ENCODE data around the gene GJC3.
"Not testable (repeated sequence)": the region's sequence is repeated elsewhere in the genome, so short reads cannot be mapped to it uniquely, and the experiment has no call there.

GJC3 gene

DNA sequence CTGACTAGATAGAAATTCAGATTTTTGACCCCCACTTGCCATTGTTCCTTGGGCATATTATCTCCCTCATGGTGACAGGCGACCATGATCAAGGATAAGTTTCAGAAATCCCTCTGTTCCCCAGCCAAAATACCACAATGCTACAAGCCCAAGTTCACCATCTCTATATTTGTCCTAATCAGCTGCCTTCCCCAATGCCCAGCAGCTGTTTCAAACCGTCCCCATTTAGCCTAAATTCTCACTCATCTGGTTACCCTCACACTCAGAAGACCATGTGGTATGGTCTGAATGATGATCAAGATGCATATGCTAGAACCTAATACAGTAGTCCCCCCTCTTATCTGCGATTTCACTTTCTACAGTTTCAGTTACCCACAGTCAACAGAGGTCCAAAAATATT, 956 bp upstream of the GJC3 start:
- DNase-seq (ENCODE audit: low read depth in 2 of 3, low spot score in 2 of 3), result no peak

DNA sequence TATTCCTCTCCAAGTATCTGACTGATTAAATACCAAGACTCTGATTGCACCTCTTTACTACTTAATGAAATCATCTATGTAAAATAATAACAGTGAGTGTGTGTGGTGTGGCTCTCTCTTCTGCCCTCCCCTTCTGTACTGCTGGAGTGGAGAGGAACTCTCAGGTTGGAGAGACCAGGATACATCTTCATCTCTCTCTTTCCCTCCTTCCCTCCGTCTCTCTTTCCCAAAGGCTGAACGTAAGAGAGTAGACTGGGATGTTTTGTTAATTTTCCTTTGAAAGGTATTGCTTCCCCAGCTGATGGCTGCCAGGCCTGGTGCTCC, 272 bp upstream of the GJC3 start:
- no peak for DNase-seq (ENCODE audit: low read depth in 2 of 3, low spot score in 2 of 3)

DNA sequence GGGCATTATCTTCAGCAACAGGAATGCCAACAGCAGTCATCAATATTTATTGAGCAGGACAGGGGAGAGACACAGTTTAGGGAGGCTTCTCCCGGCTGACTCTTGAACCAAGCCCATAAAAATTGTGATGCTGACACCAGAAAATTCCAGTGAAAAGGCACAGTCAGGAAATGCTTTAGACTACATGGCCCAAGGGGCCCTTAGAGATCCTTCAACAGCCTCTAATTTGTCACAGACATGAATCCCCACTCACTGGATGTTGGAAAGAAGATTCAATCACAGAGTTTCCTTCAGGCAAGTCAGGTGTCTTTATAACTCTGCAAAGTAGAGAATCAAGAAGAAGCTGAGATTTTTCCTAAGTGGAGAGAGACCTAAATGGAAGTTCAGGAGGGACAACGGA, 1.2 kb downstream of the GJC3 start:
- DNase-seq (ENCODE audit: low read depth in 2 of 3, low spot score in 2 of 3), result no peak

DNA sequence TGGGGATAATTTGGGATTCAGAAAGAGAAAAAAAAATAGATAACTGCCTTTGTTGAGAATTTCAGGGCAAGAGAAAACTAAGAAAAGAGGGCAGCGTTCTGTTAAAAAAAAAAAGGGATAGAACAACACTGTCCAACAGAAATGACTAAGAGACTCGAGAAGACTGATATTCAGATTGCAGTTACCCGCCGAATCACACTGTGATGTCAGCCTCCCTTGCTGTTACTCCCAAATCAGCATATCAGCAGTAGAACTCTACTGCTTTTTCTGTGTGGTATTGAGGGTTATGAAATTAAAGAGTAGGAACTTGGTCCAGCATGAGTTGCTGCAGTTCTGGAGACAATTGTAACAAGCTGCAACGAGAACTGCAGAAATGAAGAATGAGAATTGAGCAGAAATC, 1.9 kb downstream of the GJC3 start:
- no peak for DNase-seq (ENCODE audit: low read depth in 2 of 3, low spot score in 2 of 3)

DNA sequence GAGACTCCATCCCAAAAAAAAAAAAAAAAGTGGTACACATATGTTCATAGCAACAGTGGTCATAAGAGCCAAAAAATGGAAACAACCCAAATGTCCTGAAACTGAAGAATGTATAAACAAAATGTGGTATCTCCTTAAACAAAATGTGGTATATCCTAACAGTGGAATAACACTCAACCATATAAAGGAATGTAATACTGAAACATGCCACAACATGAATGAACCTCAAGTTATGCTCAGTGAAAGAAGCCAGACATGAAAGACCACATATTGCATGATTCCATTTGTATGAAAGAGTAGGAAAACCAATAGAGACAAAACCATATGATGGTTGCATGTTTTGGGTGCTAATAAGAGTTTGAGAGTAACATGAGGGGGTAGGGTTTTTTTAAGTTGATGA, 3.1 kb downstream of the GJC3 start:
- DNase-seq (ENCODE audit: low read depth in 2 of 3, low spot score in 2 of 3), result no peak

DNA sequence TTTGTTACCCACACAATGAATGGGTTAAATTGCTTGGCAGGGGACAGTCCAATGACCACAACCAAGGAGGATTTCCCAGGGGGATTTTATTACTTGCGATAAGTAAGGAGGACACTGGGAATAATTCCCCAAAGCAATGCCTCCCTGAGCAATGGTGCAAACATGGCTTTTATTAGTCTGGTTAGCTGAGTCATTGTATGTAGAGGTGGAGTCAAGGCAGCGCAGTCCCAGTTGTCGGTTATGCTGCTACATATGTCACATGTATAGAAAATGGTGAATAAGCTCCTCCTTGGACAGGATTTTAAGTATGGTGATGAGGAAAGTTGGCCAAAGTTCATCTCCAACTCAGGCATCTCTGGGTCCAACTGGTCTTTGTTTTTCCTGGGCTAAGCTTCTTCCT, 6.2 kb downstream of the GJC3 start:
- DNase-seq (ENCODE audit: low read depth in 2 of 3, low spot score in 2 of 3), result no peak

DNA sequence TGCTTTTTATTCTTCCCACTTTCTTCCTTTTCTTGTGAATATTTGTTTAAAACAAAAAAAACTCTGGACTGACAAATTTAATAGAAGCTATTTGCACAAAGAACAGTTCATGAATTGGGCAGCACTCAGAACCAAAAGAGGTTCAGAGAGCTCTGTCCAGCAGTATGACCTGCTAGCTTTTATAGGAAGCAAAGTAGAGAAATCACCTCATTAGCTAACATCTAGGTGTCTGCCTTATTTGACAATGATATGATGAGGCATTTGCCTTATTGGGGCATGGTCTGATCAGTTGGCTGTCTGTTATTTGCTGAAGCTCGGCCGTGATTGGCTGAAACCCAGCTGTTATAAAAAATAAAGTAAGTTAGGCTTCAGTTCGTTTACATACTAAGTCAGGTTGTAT, 9.3 kb downstream of the GJC3 start:
- DNase-seq (ENCODE audit: low read depth in 2 of 3, low spot score in 2 of 3), result no peak

DNA sequence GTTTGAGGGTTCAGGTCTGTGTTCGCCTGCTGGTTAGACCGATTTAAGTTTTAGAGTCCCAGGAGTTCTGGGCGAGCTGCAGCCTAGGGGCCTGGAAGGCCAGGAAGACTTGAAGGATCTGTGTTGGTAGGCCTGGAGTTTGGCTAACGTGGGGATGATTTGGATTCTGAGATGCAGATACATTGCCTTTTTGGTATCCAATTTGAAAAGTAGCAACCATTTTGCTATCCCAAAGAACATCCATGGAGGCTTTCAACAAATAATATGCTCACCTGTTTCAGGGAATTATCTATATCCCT, 9.7 kb downstream of the GJC3 start:
- DNase-seq (ENCODE audit: low read depth in 2 of 3, low spot score in 2 of 3), result peak in 1 of 3 experiments; percentile 15

DNA sequence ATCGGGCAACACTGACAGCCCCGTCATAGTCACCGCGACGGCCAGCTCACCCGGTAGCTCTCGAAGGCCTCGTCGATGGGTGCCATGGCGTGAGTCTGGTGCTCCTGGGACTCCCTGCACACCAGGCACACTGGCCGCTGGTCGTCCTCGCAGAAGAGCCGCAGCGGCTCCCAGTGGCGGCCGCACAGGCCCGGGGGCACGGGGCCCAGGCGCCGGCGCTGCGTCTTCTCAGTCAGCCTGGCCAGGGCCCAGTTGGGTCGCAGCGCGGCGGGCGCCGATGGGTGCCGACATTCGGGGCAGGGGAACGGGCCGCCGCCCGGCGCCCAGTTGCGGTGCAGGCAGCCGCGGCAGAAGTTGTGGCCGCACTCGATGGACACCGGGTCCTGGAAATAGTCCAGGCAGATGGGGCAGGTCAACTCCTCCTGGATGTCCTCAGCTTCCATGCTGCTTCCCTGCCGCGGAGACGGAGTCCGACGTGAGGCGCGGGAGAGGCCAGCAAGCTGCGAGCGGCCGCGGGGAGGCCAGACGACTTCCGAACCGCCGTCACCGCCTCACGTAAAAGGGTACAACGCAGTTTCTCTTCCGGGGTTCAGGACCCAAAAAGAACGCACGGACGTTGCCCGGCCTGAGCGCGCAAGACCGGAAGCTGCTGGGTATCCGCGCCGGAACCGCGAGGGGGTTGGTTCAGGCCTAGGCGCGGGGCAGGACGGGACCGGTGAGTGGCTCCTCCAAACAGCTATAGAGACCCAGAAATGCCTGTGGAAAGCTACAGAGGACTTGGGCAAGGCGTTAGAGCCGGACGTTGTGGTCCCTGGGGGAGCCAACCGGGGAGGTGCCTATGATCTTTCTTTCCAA, 10.2 kb downstream of the GJC3 start, which contains the start of gene TRIM4:
TSS of gene TRIM4 (minus strand) at position 572 of the 855 bp plus-strand sequence. CDS start at position 443, 129 bp downstream.
- DNase-seq (ENCODE audit: low read depth in 2 of 3, low spot score in 2 of 3), result peak; percentile 69 to 89 (median 86)

DNA sequence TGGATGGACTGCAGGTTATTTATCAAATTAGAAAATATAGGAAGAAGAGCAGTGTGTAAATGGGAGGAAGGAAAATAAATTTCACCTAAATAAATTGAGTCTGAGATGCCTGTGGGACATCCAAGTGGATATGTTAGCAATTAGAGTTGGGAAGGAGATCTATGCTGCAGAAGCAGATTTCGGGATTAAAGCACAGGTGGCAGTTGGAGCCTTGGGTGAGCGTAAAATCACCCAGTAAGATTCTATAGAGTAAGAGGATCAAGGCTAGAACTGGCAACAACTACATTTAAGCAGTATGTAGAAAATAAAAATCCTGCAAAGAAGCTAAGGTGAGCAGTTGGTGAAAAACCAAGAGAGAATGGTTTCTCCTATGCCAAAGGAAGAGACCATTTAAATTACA, 18.4 kb downstream of the GJC3 start:
- DNase-seq (ENCODE audit: low read depth in 2 of 3, low spot score in 2 of 3), result no peak

DNA sequence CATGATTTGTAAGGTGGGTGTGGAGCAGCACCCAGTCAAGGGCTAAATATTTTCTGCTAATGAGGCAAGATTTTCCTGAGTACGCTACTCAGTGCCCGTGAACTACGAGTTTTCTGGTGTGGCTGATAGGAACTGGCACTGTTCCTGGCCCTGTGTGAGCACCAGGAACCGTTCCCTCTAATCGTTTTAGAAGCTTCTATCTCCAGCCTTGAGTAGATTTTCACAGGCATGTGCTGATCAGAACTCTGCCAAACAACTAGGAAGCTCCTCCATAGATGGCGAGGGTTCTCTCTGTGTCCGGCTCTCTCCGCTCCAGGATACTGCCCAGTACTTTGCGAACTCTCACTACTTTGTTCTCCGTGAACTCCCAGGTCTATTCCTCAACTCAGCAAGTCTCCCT, 27.8 kb downstream of the GJC3 start:
- no peak for DNase-seq (ENCODE audit: low read depth in 2 of 3, low spot score in 2 of 3)

DNA sequence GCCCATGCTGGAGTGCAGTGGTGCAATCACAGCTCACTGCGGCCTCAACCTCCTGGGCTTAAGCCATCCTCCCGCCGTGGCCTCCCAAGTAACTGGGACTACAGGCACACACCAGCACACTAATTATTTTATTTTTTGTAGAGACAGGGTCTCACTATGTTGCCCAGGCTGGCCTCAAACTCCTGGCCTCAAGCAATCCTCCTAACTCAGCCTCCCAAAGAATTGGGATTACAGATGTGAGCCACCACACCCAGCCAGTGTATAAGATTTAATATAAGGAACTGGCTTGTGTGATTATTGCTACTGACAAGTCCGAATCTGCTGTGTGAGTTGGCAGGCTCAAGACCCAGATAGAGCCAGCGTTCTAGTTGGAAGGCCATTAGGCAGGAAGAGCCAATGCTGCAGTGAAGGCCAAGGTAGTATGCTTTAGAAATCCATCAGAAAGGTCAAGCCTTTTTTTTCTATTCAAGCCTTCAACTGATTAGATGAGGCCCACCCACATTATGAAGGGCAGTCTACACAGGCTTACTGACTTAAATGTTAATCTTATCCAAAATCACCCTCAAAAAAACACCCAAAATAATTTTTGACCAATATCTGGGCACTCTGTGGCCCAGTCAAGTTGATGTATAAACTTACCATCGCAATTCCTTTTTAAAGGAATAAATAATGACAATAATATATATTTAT, 29.4 kb downstream of the GJC3 start:
- no peak for DNase-seq (ENCODE audit: low read depth in 2 of 3, low spot score in 2 of 3)

DNA sequence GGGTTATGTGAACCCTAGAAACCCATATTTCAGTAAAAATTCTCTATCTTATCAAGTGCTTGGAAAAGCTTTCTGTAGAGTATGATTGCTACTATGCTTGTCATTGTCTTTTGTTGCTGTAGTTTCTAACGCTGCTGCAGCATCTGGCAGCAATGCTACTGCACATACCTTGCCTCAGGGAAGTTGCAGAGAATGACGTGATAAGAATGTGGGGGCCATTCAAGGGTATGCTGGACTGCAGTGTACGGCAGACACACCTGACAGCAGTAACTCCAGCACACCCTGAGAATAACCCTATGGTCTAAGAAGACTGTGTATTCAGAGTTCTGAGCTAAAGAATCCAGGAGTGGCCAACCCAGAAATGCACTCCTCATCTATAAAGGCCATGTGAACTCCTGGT, 30.6 kb downstream of the GJC3 start:
- DNase-seq (ENCODE audit: low read depth in 2 of 3, low spot score in 2 of 3), result no peak

DNA sequence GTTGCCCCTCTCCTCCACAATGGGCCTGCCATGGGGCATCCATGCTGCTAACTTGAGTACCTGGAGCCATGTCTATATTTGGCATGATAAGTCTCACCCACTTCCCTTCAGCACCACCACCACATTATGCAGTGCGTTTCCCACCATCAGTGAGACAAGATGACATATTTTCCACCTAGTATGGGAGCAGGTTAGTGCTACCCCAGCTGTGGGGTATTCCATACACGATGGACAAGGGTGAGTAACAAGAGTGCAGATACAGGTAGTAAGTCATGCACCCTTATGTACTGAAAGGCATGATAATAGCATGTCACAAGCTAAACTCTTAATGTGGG, 31.4 kb downstream of the GJC3 start:
- no peak for DNase-seq (ENCODE audit: low read depth in 2 of 3, low spot score in 2 of 3)

DNA sequence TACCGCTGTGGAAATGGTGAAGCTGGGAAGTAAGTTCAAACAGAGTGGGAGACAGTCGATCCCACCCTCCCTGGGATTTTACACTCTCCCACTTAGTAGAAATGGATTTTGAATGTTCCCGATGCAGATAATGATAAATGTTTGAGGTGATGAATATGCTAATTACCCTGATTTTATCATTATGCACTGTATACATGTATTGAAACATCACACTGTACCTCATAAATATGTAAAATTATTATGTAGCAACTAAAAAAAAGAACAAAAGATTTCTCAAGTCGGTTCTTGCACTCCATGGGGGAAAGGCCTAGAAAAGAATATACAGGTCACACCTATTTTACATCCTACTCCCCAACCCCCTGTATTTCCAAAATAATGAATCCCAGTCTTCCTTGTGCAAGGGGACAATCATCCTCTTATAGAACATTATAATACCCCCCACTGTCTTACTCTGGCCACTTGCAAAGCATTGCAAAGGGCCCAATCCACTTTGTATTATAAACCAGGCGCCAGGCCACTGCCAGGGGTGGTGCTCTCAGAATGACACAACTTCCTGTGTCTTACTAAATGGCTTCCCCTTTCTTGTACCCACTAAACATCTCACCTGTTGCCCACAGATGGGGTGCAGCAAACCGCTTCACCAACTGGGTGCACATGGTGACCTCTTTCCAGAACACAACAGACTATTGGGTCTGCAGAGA, 31.9 kb downstream of the GJC3 start:
- no peak for DNase-seq (ENCODE audit: low read depth in 2 of 3, low spot score in 2 of 3)

DNA sequence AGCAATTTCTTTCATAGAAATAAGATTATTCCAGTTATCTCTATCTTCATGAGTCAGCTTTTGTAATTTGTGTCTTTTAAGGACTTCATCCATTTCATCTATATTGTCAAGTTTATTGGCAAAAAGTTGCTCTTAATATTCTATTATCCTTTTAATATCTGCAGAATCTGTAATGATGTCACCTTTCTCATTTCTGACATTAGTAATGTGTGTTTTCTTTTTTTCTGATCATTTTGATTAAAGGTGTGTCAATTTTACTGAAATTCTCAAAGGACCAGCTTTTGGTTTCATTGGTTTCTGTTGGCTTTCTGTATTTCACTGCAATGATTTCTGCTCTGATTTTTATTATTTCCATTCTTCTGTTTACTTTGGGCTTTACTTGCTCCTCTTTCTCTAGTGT, 34.7 kb downstream of the GJC3 start:
- no peak for DNase-seq (ENCODE audit: low read depth in 2 of 3, low spot score in 2 of 3)

DNA sequence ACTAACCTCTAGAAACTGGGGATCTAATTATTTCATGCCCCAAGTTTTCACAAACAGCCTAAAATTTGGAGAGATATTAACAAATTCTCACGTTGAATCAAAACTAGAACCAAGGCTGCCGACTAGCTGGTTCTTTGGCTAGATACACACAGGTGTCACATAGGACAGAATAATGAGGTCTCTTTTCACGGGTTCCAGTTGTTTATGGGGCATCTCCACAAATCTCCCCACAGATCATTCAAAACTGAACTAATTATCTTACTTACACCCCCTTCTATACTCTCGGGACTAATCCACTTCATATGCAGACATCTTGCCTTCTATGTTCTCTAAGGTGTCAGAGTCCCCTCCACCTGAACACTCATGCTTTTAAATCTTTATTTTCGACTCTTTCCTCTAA, 36.1 kb downstream of the GJC3 start:
- no peak for DNase-seq (ENCODE audit: low read depth in 2 of 3, low spot score in 2 of 3)

DNA sequence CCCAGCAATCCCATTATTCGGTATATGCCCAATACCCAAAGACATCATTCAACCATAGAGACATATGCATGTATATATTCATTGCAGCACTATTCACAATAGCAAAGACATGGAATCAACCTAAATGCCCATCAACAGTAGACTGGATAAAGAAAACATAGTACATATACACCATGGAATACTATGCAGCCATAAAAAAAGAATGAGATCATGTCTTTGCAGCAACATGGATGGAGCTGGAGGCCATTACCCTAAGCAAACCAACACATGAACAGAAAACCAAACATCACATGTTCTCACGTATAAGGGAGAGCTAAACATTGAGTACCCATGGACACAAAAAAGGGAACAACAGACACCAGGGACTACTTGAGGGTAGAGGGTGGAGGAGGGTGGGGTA, 39.1 kb downstream of the GJC3 start:
- DNase-seq (ENCODE audit: low read depth in 2 of 3, low spot score in 2 of 3), result not testable (repeated sequence)

DNA sequence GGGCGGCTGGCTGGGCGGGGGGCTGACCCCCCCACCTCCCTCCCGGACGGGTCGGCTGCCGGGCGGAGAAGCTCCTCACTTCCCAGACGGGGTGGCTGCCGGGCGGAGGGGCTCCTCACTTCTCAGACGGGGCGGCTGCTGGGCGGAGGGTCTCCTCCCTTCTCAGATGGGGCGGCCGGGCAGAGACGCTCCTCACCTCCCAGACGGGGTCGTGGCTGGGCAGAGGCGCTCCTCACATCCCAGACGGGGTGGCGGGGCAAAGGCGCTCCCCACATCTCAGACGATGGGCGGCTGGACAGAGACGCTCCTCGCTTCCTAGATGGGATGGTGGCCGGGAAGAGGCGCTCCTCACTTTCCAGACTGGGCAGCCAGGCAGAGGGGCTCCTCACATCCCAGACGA, 41.1 kb downstream of the GJC3 start:
- DNase-seq (ENCODE audit: low read depth in 2 of 3, low spot score in 2 of 3), result not testable (repeated sequence)

DNA sequence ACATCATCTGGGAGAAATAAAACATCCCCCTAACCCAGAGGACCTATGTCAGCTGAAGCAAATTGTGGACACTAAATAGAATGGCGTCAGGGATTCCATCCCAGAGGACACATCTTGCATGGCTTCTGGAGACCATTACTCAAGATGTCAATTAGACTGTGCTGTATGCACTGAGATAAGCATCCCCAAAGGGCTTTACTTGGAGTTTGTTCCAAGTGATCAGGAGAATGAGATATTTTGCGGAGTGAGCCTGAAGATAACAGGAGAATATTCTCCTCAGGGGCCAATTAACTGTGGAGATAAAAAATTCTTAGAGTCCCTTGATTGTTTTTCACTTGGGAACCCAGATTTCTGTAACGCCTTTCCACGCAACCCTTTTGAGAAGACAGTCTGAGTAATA, 48.0 kb downstream of the GJC3 start:
- no peak for DNase-seq (ENCODE audit: low read depth in 2 of 3, low spot score in 2 of 3)

DNA sequence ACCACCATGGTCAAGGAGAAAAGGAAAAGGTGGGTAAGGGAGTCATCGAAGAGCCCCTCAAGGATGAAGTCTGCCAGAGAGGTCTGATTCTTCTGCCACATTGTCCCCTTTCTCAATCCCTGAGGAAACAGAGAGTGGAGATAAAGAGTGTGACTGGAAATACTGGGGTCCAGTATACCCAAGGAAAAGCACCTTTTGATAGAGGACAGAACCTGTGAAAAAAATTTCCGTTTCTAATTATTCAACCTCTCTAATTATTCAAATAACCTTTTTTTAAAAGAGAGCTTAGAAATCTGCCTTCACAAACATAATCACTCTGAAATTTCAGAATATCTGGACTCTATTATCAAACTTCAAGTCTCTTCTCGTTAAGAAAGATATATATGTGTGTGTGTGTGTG, 52.5 kb downstream of the GJC3 start, which contains the start of gene OR2AE1:
TSS of gene OR2AE1 (minus strand) at position 101 of the 400 bp plus-strand sequence. CDS start at position 101, 0 bp downstream.
- DNase-seq (ENCODE audit: low read depth in 2 of 3, low spot score in 2 of 3), result no peak

DNA sequence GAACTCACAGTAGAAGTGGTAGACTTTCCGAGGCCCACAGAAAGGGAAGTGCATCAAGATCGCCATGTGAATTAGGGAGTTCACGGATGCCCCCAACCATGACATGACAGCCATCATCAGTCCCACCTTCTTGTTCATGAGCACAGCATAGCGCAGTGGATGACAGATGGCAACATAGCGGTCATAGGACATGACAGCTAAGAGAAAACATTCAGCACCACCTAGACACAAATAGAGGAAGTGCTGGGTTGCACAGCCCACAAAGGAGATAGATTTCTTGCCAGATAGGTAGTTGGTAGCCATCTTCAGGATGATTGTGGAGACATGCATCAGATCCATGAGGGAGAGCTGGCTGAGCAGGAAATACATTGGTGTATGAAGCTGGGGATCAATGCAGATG, 52.9 kb downstream of the GJC3 start:
- no peak for DNase-seq (ENCODE audit: low read depth in 2 of 3, low spot score in 2 of 3)

All from activated CD8-positive, alpha-beta memory T cell treated with anti-CD3 and anti-CD28 coated beads for 48 hours (primary cell).